IPS DF 6.9 (cell line): ENCODE measurements around the gene NMNAT3.

Experiments
- DNase-seq: peaks from one replicate; pipeline ENCODE4 v3.0.0-alpha.2; 2013; ENCODE audit warnings: low read depth, low spot score
- H3K27ac ChIP-seq: one replicate; pipeline ENCODE4 v1.5.1; 2013; ENCODE audit warnings: low read length, control low read depth
- H3K27me3 ChIP-seq: 2 replicates; pipeline ENCODE4 v1.6.1; 2013; ENCODE audit warnings: mild to moderate bottlenecking, low read length; ENCODE audit not compliant: control insufficient read depth, insufficient read depth
- H3K36me3 ChIP-seq: 2 replicates; pipeline ENCODE4 v1.6.1; 2013; ENCODE audit warnings: low read length; ENCODE audit not compliant: control insufficient read depth, insufficient read depth
- H3K4me1 ChIP-seq: 2 replicates; pipeline ENCODE4 v1.6.1; 2013; ENCODE audit warnings: low read length; ENCODE audit not compliant: control insufficient read depth, insufficient read depth
- H3K4me3 ChIP-seq: 2 replicates; pipeline ENCODE4 v1.5.1; 2013; ENCODE audit warnings: mild to moderate bottlenecking, low read length
- H3K9me3 ChIP-seq: 2 replicates; pipeline ENCODE4 v1.6.1; 2013; ENCODE audit warnings: low read length, inconsistent platforms; ENCODE audit not compliant: control insufficient read depth, insufficient read depth
- WGBS: extraction: QIAGEN DNeasy Blood & Tissue Kit; methylation state at CpG from one replicate; pipeline ENCODE4 v1.1.7; 2013; ENCODE audit warnings: mixed read lengths, missing lambda C conversion rate; ENCODE audit not compliant: insufficient read length, insufficient coverage; 5-methylcytosine and 5-hydroxymethylcytosine counted together

The NMNAT3 gene

GRCh38 chr3:139639662-139640061 lies 38.1 kb downstream of the NMNAT3 start:
- no CpG with 5 or more reads among the region's 1 CpG for WGBS
- Histone ChIP-seq H3K4me1 (no peaks in the 10 kb centered on the region), H3K27ac (no peak overlapping the region), H3K27me3 (no peaks in the 10 kb centered on the region), H3K4me3 (no peak overlapping the region), H3K36me3 (no peaks in the 10 kb centered on the region), H3K9me3 (no peaks in the 10 kb centered on the region)
- no peak for DNase-seq

- no peak overlapping the region for H3K27ac ChIP-seq
- no peak for DNase-seq
- WGBS, result no CpG with 5 or more reads among the region's 2 CpGs
- no peak overlapping the region for H3K4me3 ChIP-seq
- H3K9me3 ChIP-seq, result no peaks in the 10 kb centered on the region
- H3K36me3 ChIP-seq, result no peaks in the 10 kb centered on the region
- no peaks in the 10 kb centered on the region for H3K27me3 ChIP-seq
- no peaks in the 10 kb centered on the region for H3K4me1 ChIP-seq
These were observed 39.3 kb downstream of the NMNAT3 start for GRCh38 chr3:139638518-139638917.

- no peaks in the 10 kb centered on the region for H3K9me3 ChIP-seq
- H3K36me3 ChIP-seq, result no peaks in the 10 kb centered on the region
- no peak overlapping the region for H3K27ac ChIP-seq
- no peaks in the 10 kb centered on the region for H3K4me1 ChIP-seq
- no CpG with 5 or more reads among the region's 2 CpGs for WGBS
- DNase-seq, result no peak
- no peaks in the 10 kb centered on the region for H3K27me3 ChIP-seq
- H3K4me3 ChIP-seq, result no peak overlapping the region
These were observed 41.3 kb downstream of the NMNAT3 start for GRCh38 chr3:139636511-139636910.

- peaks cover 2% of the 10 kb centered on the region; the same call in 1 of the 2 replicates for H3K4me1 ChIP-seq
- no peaks in the 10 kb centered on the region for H3K27me3 ChIP-seq
- H3K36me3 ChIP-seq, result no peaks in the 10 kb centered on the region
- DNase-seq, result no peak
- no peaks in the 10 kb centered on the region for H3K9me3 ChIP-seq
- H3K4me3 ChIP-seq, result no peak overlapping the region
- no CpG with 5 or more reads among the region's 20 CpGs for WGBS
- no peak overlapping the region for H3K27ac ChIP-seq
These were observed 43.6 kb downstream of the NMNAT3 start for GRCh38 chr3:139634111-139634635.

- no peak for DNase-seq
- H3K4me1 ChIP-seq, result peaks cover 2% of the 10 kb centered on the region; the same call in 1 of the 2 replicates
- H3K9me3 ChIP-seq, result no peaks in the 10 kb centered on the region
- no peaks in the 10 kb centered on the region for H3K36me3 ChIP-seq
- H3K27ac ChIP-seq, result no peak overlapping the region
- no CpG with 5 or more reads among the region's 6 CpGs for WGBS
- H3K4me3 ChIP-seq, result no peak overlapping the region
- no peaks in the 10 kb centered on the region for H3K27me3 ChIP-seq
These were observed 44.3 kb downstream of the NMNAT3 start for GRCh38 chr3:139633511-139633910.

- H3K27ac ChIP-seq, result no peak overlapping the region
- no peak for DNase-seq
- no peaks in the 10 kb centered on the region for H3K27me3 ChIP-seq
- whole genome bisulfite sequencing, result no CpG with 5 or more reads among the region's 4 CpGs
- no peaks in the 10 kb centered on the region for H3K36me3 ChIP-seq
- H3K9me3 ChIP-seq, result no peaks in the 10 kb centered on the region
- peaks cover 2% of the 10 kb centered on the region; the same call in 1 of the 2 replicates for H3K4me1 ChIP-seq
- no peak overlapping the region for H3K4me3 ChIP-seq
These were observed 47.2 kb downstream of the NMNAT3 start for GRCh38 chr3:139630542-139630941.

GRCh38 chr3:139629033-139629432 lies 48.7 kb downstream of the NMNAT3 start:
- no peak overlapping the region for H3K4me3 ChIP-seq
- WGBS, result no CpG with 5 or more reads among the region's 3 CpGs
- DNase-seq, result peak; percentile 20
- H3K27ac ChIP-seq, result no peak overlapping the region
- H3K36me3 ChIP-seq, result no peaks in the 10 kb centered on the region
- H3K27me3 ChIP-seq, result no peaks in the 10 kb centered on the region
- no peaks in the 10 kb centered on the region for H3K9me3 ChIP-seq
- H3K4me1 ChIP-seq, result peaks cover 2% of the 10 kb centered on the region; the same call in 1 of the 2 replicates

- H3K27ac ChIP-seq, result no peak overlapping the region
- no peaks in the 10 kb centered on the region for H3K36me3 ChIP-seq
- H3K27me3 ChIP-seq, result no peaks in the 10 kb centered on the region
- peaks cover 2% of the 10 kb centered on the region; the same call in 1 of the 2 replicates for H3K4me1 ChIP-seq
- no CpG with 5 or more reads among the region's 5 CpGs for WGBS
- no peaks in the 10 kb centered on the region for H3K9me3 ChIP-seq
- H3K4me3 ChIP-seq, result no peak overlapping the region
- DNase-seq, result no peak
These were observed 50.0 kb downstream of the NMNAT3 start for GRCh38 chr3:139627759-139628158.

GRCh38 chr3:139620438-139620837 lies 57.3 kb downstream of the NMNAT3 start:
- Histone ChIP-seq H3K4me1 (no peaks in the 10 kb centered on the region), H3K27me3 (no peaks in the 10 kb centered on the region), H3K27ac (no peak overlapping the region), H3K9me3 (no peaks in the 10 kb centered on the region), H3K36me3 (no peaks in the 10 kb centered on the region), H3K4me3 (no peak overlapping the region)
- no CpG with 5 or more reads among the region's 3 CpGs for WGBS
- no peak for DNase-seq

GRCh38 chr3:139619484-139619883 lies 58.3 kb downstream of the NMNAT3 start:
- no CpG with 5 or more reads among the region's 1 CpG for WGBS
- Histone ChIP-seq H3K4me1 (no peaks in the 10 kb centered on the region), H3K27ac (no peak overlapping the region), H3K9me3 (no peaks in the 10 kb centered on the region), H3K36me3 (no peaks in the 10 kb centered on the region), H3K27me3 (no peaks in the 10 kb centered on the region), H3K4me3 (no peak overlapping the region)
- no peak for DNase-seq

GRCh38 chr3:139617672-139618268 lies 60.0 kb downstream of the NMNAT3 start:
- no CpG with 5 or more reads among the region's 3 CpGs for WGBS
- Histone ChIP-seq H3K36me3 (no peaks in the 10 kb centered on the region), H3K27me3 (no peaks in the 10 kb centered on the region), H3K4me1 (no peaks in the 10 kb centered on the region), H3K4me3 (no peak overlapping the region), H3K9me3 (no peaks in the 10 kb centered on the region), H3K27ac (no peak overlapping the region)
- DNase-seq, result no peak
